Measurements from ENCODE around the gene GRM7. TPM values are rescaled to one million over a fixed set of nuclear protein-coding genes. Genes with fewer than 3 reads are reported as not detected.

GRM7 gene
- total and polyA plus RNA-seq, 2 donors (not counting 1 experiment from before 2014, with no cell fraction given) = not detected

DNA sequence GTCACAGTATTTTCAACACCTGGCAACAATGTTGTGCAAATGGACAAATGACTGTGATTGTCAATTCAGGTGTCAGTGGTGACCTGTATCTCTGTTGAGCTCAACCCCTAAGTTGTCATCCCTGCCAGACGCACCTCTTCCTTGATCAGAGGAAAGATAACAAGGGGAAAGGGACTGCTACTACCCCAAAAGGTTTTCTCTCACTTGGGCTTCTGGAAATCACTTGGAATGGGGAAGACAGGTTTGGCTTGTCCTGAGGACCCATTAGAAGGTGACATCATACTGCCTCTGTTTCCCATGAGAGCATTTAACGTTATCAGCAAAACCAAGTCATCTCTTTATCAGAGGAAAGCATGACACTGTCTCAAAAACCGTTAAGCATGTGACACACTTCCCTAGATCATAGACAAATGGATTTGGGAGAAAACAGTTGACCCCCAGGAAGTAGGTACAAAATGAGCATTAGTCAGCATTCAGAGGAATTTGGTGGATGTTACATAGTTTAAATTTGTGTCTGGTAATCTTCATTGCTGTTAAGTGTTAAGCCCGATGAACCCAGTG lies 769.5 kb downstream of the GRM7 start:
- peak; percentile 1 to 90 for DNase-seq (ENCODE audit: low read depth in 2 of 2)
- no peaks in the 10 kb centered on the region for H3K79me2 ChIP-seq (ENCODE audit: control insufficient read depth, insufficient read depth, low read length)
- TF ChIP-seq, protein P1, sequence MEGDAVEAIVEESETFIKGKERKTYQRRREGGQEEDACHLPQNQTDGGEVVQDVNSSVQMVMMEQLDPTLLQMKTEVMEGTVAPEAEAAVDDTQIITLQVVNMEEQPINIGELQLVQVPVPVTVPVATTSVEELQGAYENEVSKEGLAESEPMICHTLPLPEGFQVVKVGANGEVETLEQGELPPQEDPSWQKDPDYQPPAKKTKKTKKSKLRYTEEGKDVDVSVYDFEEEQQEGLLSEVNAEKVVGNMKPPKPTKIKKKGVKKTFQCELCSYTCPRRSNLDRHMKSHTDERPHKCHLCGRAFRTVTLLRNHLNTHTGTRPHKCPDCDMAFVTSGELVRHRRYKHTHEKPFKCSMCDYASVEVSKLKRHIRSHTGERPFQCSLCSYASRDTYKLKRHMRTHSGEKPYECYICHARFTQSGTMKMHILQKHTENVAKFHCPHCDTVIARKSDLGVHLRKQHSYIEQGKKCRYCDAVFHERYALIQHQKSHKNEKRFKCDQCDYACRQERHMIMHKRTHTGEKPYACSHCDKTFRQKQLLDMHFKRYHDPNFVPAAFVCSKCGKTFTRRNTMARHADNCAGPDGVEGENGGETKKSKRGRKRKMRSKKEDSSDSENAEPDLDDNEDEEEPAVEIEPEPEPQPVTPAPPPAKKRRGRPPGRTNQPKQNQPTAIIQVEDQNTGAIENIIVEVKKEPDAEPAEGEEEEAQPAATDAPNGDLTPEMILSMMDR (conservative IDR thresholded peaks at IDR 0.05 in 1 of 2, IDR thresholded peaks at IDR 0.05 in 1 of 2; ENCODE audit: low read depth in 1 of 2, low read length in 2 of 2) = no peak
- H3K36me3 ChIP-seq (ENCODE audit: control insufficient read depth, insufficient read depth, low read length) = no peaks in the 10 kb centered on the region
- H3K4me1 ChIP-seq (ENCODE audit: control insufficient read depth, extremely low read depth, insufficient read depth, low read length) = no peaks in the 10 kb centered on the region
- H3K9ac ChIP-seq (ENCODE audit: insufficient read depth, low read length) = no peak overlapping the region
- H3K4me2 ChIP-seq (ENCODE audit: extremely low read depth, insufficient read depth, low read length) = no peak overlapping the region
- H3K27me3 ChIP-seq (ENCODE audit: control insufficient read depth, insufficient read depth, low read length) = no peaks in the 10 kb centered on the region
- H3K4me3 ChIP-seq (replicated peaks in 1 of 4; ENCODE audit: control extremely low read depth in 1 of 4, insufficient read depth in 1 of 4, low read depth in 3 of 4, low read length in 4 of 4) = no peak overlapping the region
- no peaks in the 10 kb centered on the region for H3K9me3 ChIP-seq (ENCODE audit: control insufficient read depth, insufficient read depth, low read depth, low read length)
- no peak overlapping the region for H2AFZ ChIP-seq (ENCODE audit: low read length)
- H4K20me1 ChIP-seq (ENCODE audit: control insufficient read depth, extremely low read depth, insufficient read depth, low read length) = no peaks in the 10 kb centered on the region
- H3K27ac ChIP-seq (ENCODE audit: insufficient read depth, low read length) = no peak overlapping the region

- no peak overlapping the region for H3K4me2 ChIP-seq (ENCODE audit: extremely low read depth, insufficient read depth, low read length)
- H3K36me3 ChIP-seq (ENCODE audit: control insufficient read depth, insufficient read depth, low read length) = no peaks in the 10 kb centered on the region
- no peak overlapping the region for H3K27ac ChIP-seq (ENCODE audit: insufficient read depth, low read length)
- TF ChIP-seq EZH2 (IDR thresholded peaks at IDR 0.05; ENCODE audit: low read length, missing control alignments) = no peak
- H3K4me1 ChIP-seq (ENCODE audit: control insufficient read depth, extremely low read depth, insufficient read depth, low read length) = no peaks in the 10 kb centered on the region
- H3K9ac ChIP-seq (ENCODE audit: insufficient read depth, low read length) = no peak overlapping the region
- H2AFZ ChIP-seq (ENCODE audit: low read length) = no peak overlapping the region
- no peaks in the 10 kb centered on the region for H3K79me2 ChIP-seq (ENCODE audit: control insufficient read depth, insufficient read depth, low read length)
- H4K20me1 ChIP-seq (ENCODE audit: control insufficient read depth, extremely low read depth, insufficient read depth, low read length) = no peaks in the 10 kb centered on the region
- DNase-seq (ENCODE audit: low read depth in 2 of 2) = peak; percentile 43 to 89
- no peaks in the 10 kb centered on the region for H3K9me3 ChIP-seq (ENCODE audit: control insufficient read depth, insufficient read depth, low read depth, low read length)
- H3K4me3 ChIP-seq (replicated peaks in 1 of 4; ENCODE audit: control extremely low read depth in 1 of 4, insufficient read depth in 1 of 4, low read depth in 3 of 4, low read length in 4 of 4) = peak overlapping the region in 1 of 4 experiments; percentile 14
- H3K27me3 ChIP-seq (ENCODE audit: control insufficient read depth, insufficient read depth, low read length) = no peaks in the 10 kb centered on the region
Observed at GRCh38 chr3:7630925-7631324, 770.0 kb downstream of the GRM7 start.

DNA sequence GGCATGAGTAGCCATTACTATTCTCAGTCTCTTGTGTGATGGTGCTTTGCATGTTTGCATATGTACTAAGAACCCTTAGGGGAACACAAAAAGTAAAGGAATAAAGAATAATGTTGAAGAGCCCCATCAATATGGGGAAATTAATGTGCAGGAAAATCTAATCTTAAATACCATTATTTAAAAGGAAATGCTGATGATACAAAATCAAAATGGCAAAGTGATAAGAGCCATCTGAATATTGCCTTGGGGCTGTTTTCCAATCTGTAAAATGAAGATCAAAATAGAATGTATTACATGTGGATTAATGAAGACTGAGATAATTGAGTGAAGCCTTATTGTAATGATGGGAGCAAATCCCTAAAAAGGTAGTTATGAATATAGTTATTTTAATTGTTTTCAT lies 771.4 kb downstream of the GRM7 start:
- TF ChIP-seq EZH2 (IDR thresholded peaks at IDR 0.05; ENCODE audit: low read length, missing control alignments) = no peak
- no peak overlapping the region for H3K4me3 ChIP-seq (replicated peaks in 1 of 4; ENCODE audit: control extremely low read depth in 1 of 4, insufficient read depth in 1 of 4, low read depth in 3 of 4, low read length in 4 of 4)
- no peak overlapping the region for H3K4me2 ChIP-seq (ENCODE audit: extremely low read depth, insufficient read depth, low read length)
- no peaks in the 10 kb centered on the region for H3K4me1 ChIP-seq (ENCODE audit: control insufficient read depth, extremely low read depth, insufficient read depth, low read length)
- DNase-seq (ENCODE audit: low read depth in 2 of 2) = no peak
- no peaks in the 10 kb centered on the region for H4K20me1 ChIP-seq (ENCODE audit: control insufficient read depth, extremely low read depth, insufficient read depth, low read length)
- H3K27ac ChIP-seq (ENCODE audit: insufficient read depth, low read length) = no peak overlapping the region
- no peaks in the 10 kb centered on the region for H3K27me3 ChIP-seq (ENCODE audit: control insufficient read depth, insufficient read depth, low read length)
- no peak overlapping the region for H3K9ac ChIP-seq (ENCODE audit: insufficient read depth, low read length)
- H3K36me3 ChIP-seq (ENCODE audit: control insufficient read depth, insufficient read depth, low read length) = no peaks in the 10 kb centered on the region
- no peaks in the 10 kb centered on the region for H3K79me2 ChIP-seq (ENCODE audit: control insufficient read depth, insufficient read depth, low read length)
- no peaks in the 10 kb centered on the region for H3K9me3 ChIP-seq (ENCODE audit: control insufficient read depth, insufficient read depth, low read depth, low read length)
- H2AFZ ChIP-seq (ENCODE audit: low read length) = no peak overlapping the region

GRCh38 chr3:7637694-7638093 lies 776.8 kb downstream of the GRM7 start:
- Histone ChIP-seq H3K9me3 (ENCODE audit: control insufficient read depth, insufficient read depth, low read depth, low read length) (no peaks in the 10 kb centered on the region), H2AFZ (ENCODE audit: low read length) (no peak overlapping the region), H3K27ac (ENCODE audit: insufficient read depth, low read length) (no peak overlapping the region), H3K27me3 (ENCODE audit: control insufficient read depth, insufficient read depth, low read length) (no peaks in the 10 kb centered on the region), H3K79me2 (ENCODE audit: control insufficient read depth, insufficient read depth, low read length) (no peaks in the 10 kb centered on the region), H4K20me1 (ENCODE audit: control insufficient read depth, extremely low read depth, insufficient read depth, low read length) (no peaks in the 10 kb centered on the region), H3K9ac (ENCODE audit: insufficient read depth, low read length) (no peak overlapping the region), H3K4me1 (ENCODE audit: control insufficient read depth, extremely low read depth, insufficient read depth, low read length) (no peaks in the 10 kb centered on the region), H3K36me3 (ENCODE audit: control insufficient read depth, insufficient read depth, low read length) (no peaks in the 10 kb centered on the region), H3K4me3 (replicated peaks in 1 of 4; ENCODE audit: control extremely low read depth in 1 of 4, insufficient read depth in 1 of 4, low read depth in 3 of 4, low read length in 4 of 4) (no peak overlapping the region), H3K4me2 (ENCODE audit: extremely low read depth, insufficient read depth, low read length) (no peak overlapping the region)
- no peak for TF ChIP-seq EZH2 (IDR thresholded peaks at IDR 0.05; ENCODE audit: low read length, missing control alignments)
- TF ChIP-seq, protein P1 (conservative IDR thresholded peaks at IDR 0.05 in 1 of 2, IDR thresholded peaks at IDR 0.05 in 1 of 2; ENCODE audit: low read depth in 1 of 2, low read length in 2 of 2) = no peak
- no peak for DNase-seq (ENCODE audit: low read depth in 2 of 2)
